ENCODE data around the gene SPTAN1.
"Not testable (repeated sequence)": the region's sequence is repeated elsewhere in the genome, so short reads cannot be mapped to it uniquely, and the experiment has no call there.

DNA sequence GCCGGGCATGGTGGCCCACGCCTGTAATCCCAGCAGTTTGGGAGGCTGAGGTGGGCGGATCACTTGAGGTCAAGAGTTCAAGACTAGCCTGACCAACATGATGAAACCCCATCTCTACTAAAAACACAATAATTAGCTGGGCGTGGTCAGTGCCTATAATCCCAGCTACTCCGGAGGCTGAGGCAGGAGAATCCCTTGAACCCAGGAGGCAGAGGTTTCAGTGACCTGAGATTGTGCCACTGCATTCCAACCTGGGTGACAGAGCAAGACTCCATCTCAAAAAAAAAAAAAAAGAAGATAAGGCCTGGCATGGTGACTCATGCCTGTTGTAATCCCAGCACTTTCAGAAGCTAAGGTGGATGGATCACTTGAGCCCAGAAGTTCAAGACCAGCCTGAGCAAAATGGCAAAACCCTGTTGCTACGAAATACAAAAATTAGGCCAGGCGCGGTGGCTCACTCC lies 114.1 kb downstream of the SPTAN1 start:
- not testable (repeated sequence) for TF ChIP-seq TARDBP (IDR thresholded peaks at IDR 0.05); SP1 (IDR thresholded peaks at IDR 0.05); CTBP1 (IDR thresholded peaks at IDR 0.05; ENCODE audit: borderline replicate concordance); FOXA1 (IDR thresholded peaks at IDR 0.05); L3MBTL2 (conservative IDR thresholded peaks at IDR 0.05); NFRKB (IDR thresholded peaks at IDR 0.05)
- peak; percentile 65; the same call in 1 of the 2 replicates for TF ChIP-seq ZNF384 (IDR thresholded peaks at IDR 0.05)
- TF ChIP-seq, protein P1, sequence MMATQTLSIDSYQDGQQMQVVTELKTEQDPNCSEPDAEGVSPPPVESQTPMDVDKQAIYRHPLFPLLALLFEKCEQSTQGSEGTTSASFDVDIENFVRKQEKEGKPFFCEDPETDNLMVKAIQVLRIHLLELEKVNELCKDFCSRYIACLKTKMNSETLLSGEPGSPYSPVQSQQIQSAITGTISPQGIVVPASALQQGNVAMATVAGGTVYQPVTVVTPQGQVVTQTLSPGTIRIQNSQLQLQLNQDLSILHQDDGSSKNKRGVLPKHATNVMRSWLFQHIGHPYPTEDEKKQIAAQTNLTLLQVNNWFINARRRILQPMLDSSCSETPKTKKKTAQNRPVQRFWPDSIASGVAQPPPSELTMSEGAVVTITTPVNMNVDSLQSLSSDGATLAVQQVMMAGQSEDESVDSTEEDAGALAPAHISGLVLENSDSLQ (IDR thresholded peaks at IDR 0.05), result not testable (repeated sequence)
